Loucy (cell line): Measurements from ENCODE around the gene CPHXL2.

ENCODE experiments used
- H2AFZ ChIP-seq: fragments of 200-600 bp; sonication (generic); 2 replicates; pipeline ENCODE4 v1.6.0; 2016; ENCODE audit warnings: antibody characterized with exemption, mild to moderate bottlenecking, low read length, moderate library complexity
- H3F3A ChIP-seq: fragments of 200-600 bp; 2 replicates; pipeline ENCODE4 v1.6.0; 2016; ENCODE audit warnings: antibody characterized with exemption, low read depth, mild to moderate bottlenecking
- H3K27me3 ChIP-seq: fragments of 200-600 bp; sonication (generic); 2 replicates; pipeline ENCODE4 v1.6.1; 2014; ENCODE audit warnings: low read length, mild to moderate bottlenecking; ENCODE audit not compliant: insufficient read depth, poor library complexity, severe bottlenecking
- H3K36me3 ChIP-seq: fragments of 200-600 bp; sonication (generic); 2 replicates; pipeline ENCODE4 v1.6.1; 2016; ENCODE audit warnings: low read length; ENCODE audit not compliant: insufficient read depth
- H3K4me1 ChIP-seq: fragments of 200-600 bp; sonication (generic); 2 replicates; pipeline ENCODE4 v1.5.1; 2014; ENCODE audit warnings: low read length, mild to moderate bottlenecking; ENCODE audit not compliant: insufficient read depth, poor library complexity, severe bottlenecking
- H3K4me2 ChIP-seq: fragments of 200-600 bp; sonication (generic); 2 replicates; pipeline ENCODE4 v1.6.0; 2014; ENCODE audit warnings: antibody characterized with exemption, low read length, low read depth, mild to moderate bottlenecking; ENCODE audit not compliant: poor library complexity, severe bottlenecking
- H3K4me3 ChIP-seq: fragments of 200-600 bp; sonication (generic); 2 replicates; pipeline ENCODE4 v1.5.1; 2014; ENCODE audit warnings: low read length, mild to moderate bottlenecking, mixed read lengths; ENCODE audit not compliant: poor library complexity, severe bottlenecking
- H3K79me2 ChIP-seq: fragments of 200-600 bp; sonication (generic); 2 replicates; pipeline ENCODE4 v1.6.1; 2014; ENCODE audit warnings: low read length; ENCODE audit not compliant: insufficient read depth
- H3K9ac ChIP-seq: fragments of 200-600 bp; sonication (generic); 2 replicates; pipeline ENCODE4 v1.6.0; 2014; ENCODE audit warnings: mild to moderate bottlenecking, low read depth, low read length, moderate library complexity; ENCODE audit not compliant: poor library complexity, severe bottlenecking
- H3K9me2 ChIP-seq: fragments of 200-600 bp; sonication (generic); replicated peaks from 2 replicates; pipeline ENCODE4 v1.6.1; 2016; ENCODE audit warnings: low read depth, low read length, mixed read lengths
- H3K9me3 ChIP-seq: fragments of 200-600 bp; sonication (generic); 2 replicates; pipeline ENCODE4 v1.6.1; 2014; ENCODE audit warnings: mild to moderate bottlenecking, antibody characterized with exemption, low read length, low read depth; ENCODE audit not compliant: insufficient read depth
- H4K20me1 ChIP-seq: fragments of 200-600 bp; sonication (generic); 2 replicates; pipeline ENCODE4 v1.6.0; 2014; ENCODE audit warnings: antibody characterized with exemption, low read length, mild to moderate bottlenecking; ENCODE audit not compliant: insufficient read depth, poor library complexity, severe bottlenecking
- CTCF ChIP-seq: fragments of 200-600 bp; sonication (generic); conservative IDR thresholded peaks from 2 replicates; pipeline ENCODE4 v1.5.1; 2014; ENCODE audit warnings: mild to moderate bottlenecking, antibody characterized with exemption, low read length
- EZH2phosphoT487 ChIP-seq: fragments of 200-600 bp; IDR thresholded peaks from 2 replicates; pipeline ENCODE4 v1.6.1; 2018; ENCODE audit warnings: antibody characterized with exemption, mild to moderate bottlenecking, moderate library complexity, borderline replicate concordance

The CPHXL2 gene

GRCh38 chr16:75616521-75617010 lies 60.2 kb downstream of the CPHXL2 start:
- Histone ChIP-seq H3K36me3 (peaks cover 16% of the 10 kb centered on the region; the same call in 1 of the 2 replicates), H3F3A (no peaks in the 10 kb centered on the region), H3K4me2 (no peak overlapping the region), H3K27me3 (no peaks in the 10 kb centered on the region), H4K20me1 (no peaks in the 10 kb centered on the region), H3K4me1 (peaks cover 16% of the 10 kb centered on the region), H3K4me3 (no peak overlapping the region), H3K9me2 (no peaks in the 10 kb centered on the region), H3K79me2 (peaks cover 10% of the 10 kb centered on the region; the same call in 1 of the 2 replicates), H3K9ac (no peak overlapping the region), H3K9me3 (no peaks in the 10 kb centered on the region), H2AFZ (no peak overlapping the region)
- no peak for TF ChIP-seq EZH2phosphoT487
- TF ChIP-seq CTCF, result no peak

- H3K4me1 ChIP-seq, result peaks cover 8% of the 10 kb centered on the region
- H3K4me3 ChIP-seq, result no peak overlapping the region
- H3K36me3 ChIP-seq, result peaks cover 16% of the 10 kb centered on the region; the same call in 1 of the 2 replicates
- peaks cover 7% of the 10 kb centered on the region; the same call in 1 of the 2 replicates for H3K79me2 ChIP-seq
- H3K27me3 ChIP-seq, result no peaks in the 10 kb centered on the region
- H3F3A ChIP-seq, result no peaks in the 10 kb centered on the region
- H4K20me1 ChIP-seq, result no peaks in the 10 kb centered on the region
- H3K9me3 ChIP-seq, result no peaks in the 10 kb centered on the region
- H2AFZ ChIP-seq, result no peak overlapping the region
- H3K9me2 ChIP-seq, result no peaks in the 10 kb centered on the region
- no peak for TF ChIP-seq EZH2phosphoT487
- no peak for TF ChIP-seq CTCF
- no peak overlapping the region for H3K4me2 ChIP-seq
- no peak overlapping the region for H3K9ac ChIP-seq
Measured at GRCh38 chr16:75615619-75616018, 61.2 kb downstream of the CPHXL2 start.

- H3K9me2 ChIP-seq, result no peaks in the 10 kb centered on the region
- H3K79me2 ChIP-seq, result no peaks in the 10 kb centered on the region
- no peaks in the 10 kb centered on the region for H3K9me3 ChIP-seq
- H3K36me3 ChIP-seq, result peaks cover 16% of the 10 kb centered on the region; the same call in 1 of the 2 replicates
- H3K4me2 ChIP-seq, result no peak overlapping the region
- no peaks in the 10 kb centered on the region for H3F3A ChIP-seq
- no peaks in the 10 kb centered on the region for H4K20me1 ChIP-seq
- no peaks in the 10 kb centered on the region for H3K27me3 ChIP-seq
- H3K4me1 ChIP-seq, result no peaks in the 10 kb centered on the region
- H3K9ac ChIP-seq, result no peak overlapping the region
- TF ChIP-seq CTCF (no peak), EZH2phosphoT487 (no peak)
- H2AFZ ChIP-seq, result no peak overlapping the region
- H3K4me3 ChIP-seq, result no peak overlapping the region
Measured at GRCh38 chr16:75614066-75614897, 62.5 kb downstream of the CPHXL2 start.
